AG10803 (cell line): ENCODE data around the gene ERC1.

Experiments
- DNase-seq: peaks from one replicate; pipeline ENCODE4 v3.0.0; 2010; ENCODE audit warnings: low read depth
- H3K4me3 ChIP-seq: 2 replicates; pipeline ENCODE4 v1.5.1; 2011; ENCODE audit warnings: mild to moderate bottlenecking, low read length, control low read depth
- TF ChIP-seq, protein P1 (sequence below): conservative IDR thresholded peaks from 2 replicates; pipeline ENCODE4 v1.5.1; 2011; ENCODE audit warnings: mild to moderate bottlenecking, low read length, control low read depth, inconsistent platforms

The ERC1 gene

DNA sequence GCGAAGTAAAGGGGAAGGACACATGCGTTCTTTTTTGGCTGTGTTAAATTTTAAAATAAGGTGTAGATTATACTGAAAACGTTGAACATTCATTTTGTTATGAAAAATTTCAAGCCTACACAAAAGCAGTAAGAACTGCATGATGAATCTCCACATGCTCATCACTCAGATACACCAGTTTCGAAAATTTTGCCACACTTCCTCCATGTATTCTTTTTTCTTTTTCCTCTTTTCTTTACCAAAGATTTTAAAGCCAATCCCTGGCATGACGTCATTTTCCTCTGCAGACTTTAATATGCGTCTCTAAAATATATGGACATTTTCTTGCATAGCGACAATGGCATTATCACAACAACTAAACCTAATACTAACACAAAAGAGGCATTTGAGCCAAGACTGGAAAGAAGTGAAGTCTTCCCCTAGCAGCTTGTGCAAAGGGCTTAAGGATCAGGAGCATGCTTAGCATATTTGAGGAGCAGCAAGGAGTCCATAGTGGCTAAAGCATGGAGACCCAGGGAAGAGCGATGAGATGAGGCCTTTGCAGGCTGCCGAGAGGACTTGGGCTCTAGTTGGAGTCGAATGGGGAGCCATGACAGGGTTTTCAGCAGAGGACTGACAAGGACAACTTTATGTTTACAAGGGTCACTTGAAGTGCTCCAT, 111.9 kb downstream of the ERC1 start:
- no peak for DNase-seq
- H3K4me3 ChIP-seq = no peak overlapping the region
- TF ChIP-seq, protein P1, sequence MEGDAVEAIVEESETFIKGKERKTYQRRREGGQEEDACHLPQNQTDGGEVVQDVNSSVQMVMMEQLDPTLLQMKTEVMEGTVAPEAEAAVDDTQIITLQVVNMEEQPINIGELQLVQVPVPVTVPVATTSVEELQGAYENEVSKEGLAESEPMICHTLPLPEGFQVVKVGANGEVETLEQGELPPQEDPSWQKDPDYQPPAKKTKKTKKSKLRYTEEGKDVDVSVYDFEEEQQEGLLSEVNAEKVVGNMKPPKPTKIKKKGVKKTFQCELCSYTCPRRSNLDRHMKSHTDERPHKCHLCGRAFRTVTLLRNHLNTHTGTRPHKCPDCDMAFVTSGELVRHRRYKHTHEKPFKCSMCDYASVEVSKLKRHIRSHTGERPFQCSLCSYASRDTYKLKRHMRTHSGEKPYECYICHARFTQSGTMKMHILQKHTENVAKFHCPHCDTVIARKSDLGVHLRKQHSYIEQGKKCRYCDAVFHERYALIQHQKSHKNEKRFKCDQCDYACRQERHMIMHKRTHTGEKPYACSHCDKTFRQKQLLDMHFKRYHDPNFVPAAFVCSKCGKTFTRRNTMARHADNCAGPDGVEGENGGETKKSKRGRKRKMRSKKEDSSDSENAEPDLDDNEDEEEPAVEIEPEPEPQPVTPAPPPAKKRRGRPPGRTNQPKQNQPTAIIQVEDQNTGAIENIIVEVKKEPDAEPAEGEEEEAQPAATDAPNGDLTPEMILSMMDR = no peak

DNA sequence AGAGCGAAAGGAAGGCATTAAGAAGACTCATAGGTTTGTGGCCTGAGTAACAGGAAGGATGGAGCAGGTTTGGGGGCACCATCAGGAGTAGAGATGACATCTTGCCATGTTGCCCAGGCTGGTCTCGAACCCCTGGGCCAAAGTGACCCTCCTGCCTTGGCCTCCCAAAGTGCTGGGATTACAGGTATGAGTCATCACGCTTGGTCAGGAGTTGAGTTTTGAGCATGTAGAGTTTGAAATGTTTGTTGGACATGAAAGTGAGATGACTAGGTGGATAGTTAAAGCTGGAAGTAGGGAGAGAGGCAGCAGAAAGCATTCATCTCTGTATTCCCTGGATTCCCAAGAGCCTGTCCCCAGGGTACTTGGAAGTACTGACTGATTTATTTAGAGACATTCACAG, 112.6 kb downstream of the ERC1 start:
- no peak for DNase-seq
- H3K4me3 ChIP-seq = no peak overlapping the region
- TF ChIP-seq, protein P1 = no peak

DNA sequence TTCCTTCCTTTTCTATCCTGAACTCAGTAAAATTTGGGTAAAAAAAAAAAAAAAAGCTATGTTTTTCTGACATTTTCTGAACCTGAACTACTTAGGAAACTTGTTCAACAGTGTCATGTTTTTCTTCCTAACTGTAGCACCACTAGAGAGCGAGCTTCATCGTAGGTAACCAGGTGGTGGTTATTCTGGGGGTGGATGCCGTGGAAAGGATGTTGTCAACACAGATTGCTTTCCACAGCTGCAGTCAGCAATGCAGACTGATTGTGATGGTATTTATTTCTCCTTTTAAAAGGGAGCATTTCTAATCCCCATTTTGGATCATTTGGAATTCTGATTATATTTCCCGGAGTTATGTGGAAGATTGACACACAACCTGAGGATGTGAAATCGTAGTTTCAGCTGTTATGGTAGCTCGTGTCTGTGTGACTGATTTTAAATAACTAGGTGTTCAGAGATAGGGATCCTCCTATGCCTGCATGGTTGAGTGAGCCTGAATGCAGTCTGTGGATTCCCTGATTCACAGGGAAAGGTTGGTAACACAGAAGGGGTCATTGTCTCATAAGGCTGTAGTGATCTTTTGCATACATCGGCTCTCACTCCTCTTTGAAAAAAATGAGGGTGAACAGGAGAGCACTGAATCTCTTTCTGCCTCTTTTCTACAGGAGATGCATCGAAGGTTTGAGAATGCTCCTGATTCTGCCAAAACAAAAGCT, 113.2 kb downstream of the ERC1 start:
- TF ChIP-seq, protein P1 = no peak
- H3K4me3 ChIP-seq = no peak overlapping the region
- DNase-seq = no peak

DNA sequence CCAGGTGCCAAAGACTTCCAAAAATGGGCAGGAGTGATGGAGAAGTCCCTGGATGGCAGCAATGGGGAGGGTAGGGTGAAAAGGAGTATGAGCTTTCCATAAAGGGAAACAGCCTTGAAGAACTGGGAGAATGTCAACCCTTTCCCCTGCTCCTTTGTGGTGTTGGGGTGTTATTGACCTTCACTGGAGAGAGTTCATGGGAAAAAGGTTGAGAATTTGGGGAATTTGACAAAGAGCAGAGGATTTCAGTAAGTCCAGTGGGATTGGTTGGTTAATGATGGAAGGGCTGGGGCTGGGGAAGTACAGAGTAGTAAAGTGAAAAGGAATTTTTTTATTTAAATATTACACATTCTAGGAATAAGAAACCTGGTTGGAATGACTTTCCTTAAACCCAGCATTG, 116.6 kb downstream of the ERC1 start:
- TF ChIP-seq, protein P1 = no peak
- DNase-seq = peak; percentile 20
- no peak overlapping the region for H3K4me3 ChIP-seq

DNA sequence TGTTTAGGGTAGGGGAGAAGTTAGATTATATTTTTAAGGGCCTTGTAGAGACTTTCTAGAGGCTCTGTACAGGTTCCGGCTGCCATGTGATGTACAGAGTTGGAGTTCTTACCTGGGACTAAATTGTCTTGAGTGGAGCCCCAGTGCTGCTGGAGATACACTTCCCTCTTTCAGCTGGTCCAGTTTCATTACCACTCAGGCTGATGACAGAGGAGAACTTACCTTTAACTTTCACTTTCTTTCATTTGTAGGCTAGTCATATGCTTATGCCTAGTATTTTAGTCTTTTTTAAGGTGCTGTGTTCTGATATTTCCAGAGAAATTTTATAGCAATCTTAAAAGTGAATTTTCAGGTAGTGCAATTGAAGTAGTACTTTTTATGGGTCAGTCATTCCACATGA, 117.3 kb downstream of the ERC1 start:
- no peak overlapping the region for H3K4me3 ChIP-seq
- TF ChIP-seq, protein P1 = no peak
- DNase-seq = no peak

DNA sequence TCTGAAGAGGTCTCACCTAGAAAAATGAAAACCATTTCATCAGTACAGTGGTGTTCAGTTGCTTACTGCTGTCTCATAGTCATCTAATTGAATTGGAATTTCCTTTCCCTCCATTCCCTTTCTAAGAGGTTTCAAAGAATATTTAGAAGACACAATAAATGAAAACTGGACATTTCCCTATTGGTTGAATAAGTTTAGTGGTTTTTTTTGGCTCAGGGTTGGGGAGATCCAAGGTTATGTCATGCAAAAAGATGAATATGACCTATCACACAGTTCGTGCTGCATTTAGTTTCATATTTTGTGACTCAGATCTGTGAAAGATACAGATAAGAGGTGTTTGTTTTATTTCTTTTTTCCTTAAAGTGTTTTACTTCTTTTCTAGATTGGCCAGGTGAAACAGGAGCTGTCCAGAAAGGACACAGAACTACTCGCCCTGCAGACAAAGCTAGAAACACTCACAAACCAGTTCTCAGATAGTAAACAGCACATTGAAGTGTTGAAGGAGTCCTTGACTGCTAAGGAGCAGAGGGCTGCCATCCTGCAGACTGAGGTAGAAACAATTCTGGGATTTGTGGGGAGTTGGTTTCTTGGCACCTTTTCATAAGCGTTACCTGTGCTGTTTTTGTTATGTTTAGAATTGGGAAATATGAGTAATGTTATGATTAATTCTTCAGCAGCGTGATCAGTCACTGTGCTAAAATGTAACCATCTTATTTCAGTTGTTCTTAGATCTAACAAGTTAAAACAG, 124.6 kb downstream of the ERC1 start:
- TF ChIP-seq, protein P1 = no peak
- no peak overlapping the region for H3K4me3 ChIP-seq
- DNase-seq = peak; percentile 74
